IPS DF 4.7 (cell line): ENCODE measurements around the gene SEC61B.
"Not testable (repeated sequence)": the region's sequence is repeated elsewhere in the genome, so short reads cannot be mapped to it uniquely, and the experiment has no call there.

Experiments used
- DNase-seq: peaks from one replicate; pipeline ENCODE4 v3.0.0-alpha.2; 2013; ENCODE audit warnings: low spot score; ENCODE audit errors: extremely low read depth

SEC61B gene

GRCh38 chr9:99235926-99236634, 14.0 kb downstream of the SEC61B start:
- DNase-seq: no peak

GRCh38 chr9:99237356-99237755, 15.3 kb downstream of the SEC61B start:
- DNase-seq: no peak

GRCh38 chr9:99237849-99238248, 15.8 kb downstream of the SEC61B start:
- not testable (repeated sequence) for DNase-seq

GRCh38 chr9:99238331-99238730, 16.2 kb downstream of the SEC61B start:
- DNase-seq: no peak

GRCh38 chr9:99239341-99240060, 17.4 kb downstream of the SEC61B start:
- DNase-seq: no peak

- no peak for DNase-seq
Observed at GRCh38 chr9:99241106-99241505, 19.0 kb downstream of the SEC61B start.

GRCh38 chr9:99244344-99245260, 22.5 kb downstream of the SEC61B start:
- DNase-seq: no peak

GRCh38 chr9:99249619-99250018, 27.5 kb downstream of the SEC61B start:
- DNase-seq: no peak

GRCh38 chr9:99251157-99251556, 29.1 kb downstream of the SEC61B start:
- no peak for DNase-seq

- DNase-seq: no peak
Observed at GRCh38 chr9:99253134-99253533, 31.1 kb downstream of the SEC61B start.

GRCh38 chr9:99253772-99254431, 31.8 kb downstream of the SEC61B start:
- DNase-seq: no peak

- DNase-seq: no peak
Observed at GRCh38 chr9:99255651-99256050, 33.6 kb downstream of the SEC61B start.

- no peak for DNase-seq
Observed at GRCh38 chr9:99257723-99258389, 35.8 kb downstream of the SEC61B start.

GRCh38 chr9:99259231-99259918, 37.3 kb downstream of the SEC61B start:
- DNase-seq: no peak

- DNase-seq: no peak
Observed at GRCh38 chr9:99261923-99262322, 39.8 kb downstream of the SEC61B start.

GRCh38 chr9:99262949-99263418, 40.9 kb downstream of the SEC61B start:
- DNase-seq: no peak

GRCh38 chr9:99264070-99264680, 42.1 kb downstream of the SEC61B start:
- DNase-seq: no peak

GRCh38 chr9:99265691-99266090, 43.6 kb downstream of the SEC61B start:
- no peak for DNase-seq

- DNase-seq: peak; percentile 36
Observed at GRCh38 chr9:99266255-99267023, 44.4 kb downstream of the SEC61B start.
